ENCODE measurements around the gene RAB44.

- TF ChIP-seq POLR2AphosphoS5 (IDR thresholded peaks at IDR 0.05; ENCODE audit: borderline replicate concordance, low read depth, low read length) (no peak), EZH2 (IDR thresholded peaks at IDR 0.05) (no peak), FOXP2 (optimal IDR thresholded peaks at IDR 0.05; ENCODE audit: control extremely low read depth, extremely low read length, insufficient read depth) (no peak)
Observed at GRCh38 chr6:36695414-36695813, 2.2 kb upstream of the RAB44 start.

Data from SK-N-MC (cell line).